GM23338 (cell line): ENCODE results near the gene MGRN1. TPM values are rescaled to one million over a fixed set of nuclear protein-coding genes. Genes with fewer than 3 reads are reported as not detected.
A peak's percentile ranks its signal among the peaks of the same experiment; 100 is the strongest.

ENCODE experiments used
- ATAC-seq: fragments of 200-7000 bp; cut with Tn5 transposase; 3 replicates; pipeline ENCODE4 v1.9.1; 2020
- DNase-seq: peaks from one replicate; pipeline ENCODE4 v3.0.0-alpha.2; 2015; ENCODE audit warnings: low spot score
- H2AFZ ChIP-seq: fragments of 200-600 bp; sonication (generic); 2 replicates; pipeline ENCODE4 v1.8.0; 2016; ENCODE audit warnings: antibody characterized with exemption, mild to moderate bottlenecking, moderate library complexity
- H3F3A ChIP-seq: fragments of 200-600 bp; sonication (generic); replicated peaks from 2 replicates; pipeline ENCODE4 v1.8.0; 2017; ENCODE audit warnings: antibody characterized with exemption, mixed run types, low read depth
- H3K27ac ChIP-seq: fragments of 200-600 bp; sonication (generic); 2 replicates; pipeline ENCODE4 v1.6.1; 2016; ENCODE audit warnings: low read depth
- H3K27me3 ChIP-seq: fragments of 200-600 bp; sonication (generic); 2 replicates; pipeline ENCODE4 v1.8.0; 2016; ENCODE audit warnings: mild to moderate bottlenecking, mixed run types, moderate library complexity; ENCODE audit not compliant: insufficient read depth
- H3K36me3 ChIP-seq: fragments of 200-600 bp; sonication (generic); 2 replicates; pipeline ENCODE4 v1.8.0; 2016; ENCODE audit warnings: mild to moderate bottlenecking; ENCODE audit not compliant: insufficient read depth
- H3K4me1 ChIP-seq: fragments of 200-600 bp; sonication (generic); 2 replicates; pipeline ENCODE4 v1.8.0; 2016; ENCODE audit warnings: mild to moderate bottlenecking, moderate library complexity; ENCODE audit not compliant: insufficient read depth
- H3K4me2 ChIP-seq: fragments of 200-600 bp; sonication (generic); 2 replicates; pipeline ENCODE4 v1.7.1; 2017; ENCODE audit warnings: mixed run types
- H3K4me3 ChIP-seq: fragments of 200-600 bp; sonication (generic); 2 replicates; pipeline ENCODE4 v1.6.1; 2016; ENCODE audit warnings: mixed run types
- H3K79me2 ChIP-seq: fragments of 200-600 bp; sonication (generic); replicated peaks from 2 replicates; pipeline ENCODE4 v1.8.0; 2017; ENCODE audit warnings: mild to moderate bottlenecking; ENCODE audit not compliant: insufficient read depth
- H3K9me2 ChIP-seq: fragments of 200-600 bp; sonication (generic); 2 replicates; pipeline ENCODE4 v1.8.0; 2017; ENCODE audit not compliant: insufficient read depth
- H4K20me1 ChIP-seq: fragments of 200-600 bp; sonication (generic); replicated peaks from 2 replicates; pipeline ENCODE4 v1.8.0; 2017; ENCODE audit warnings: mild to moderate bottlenecking; ENCODE audit not compliant: insufficient read depth
- H3K27ac Mint-ChIP-seq: 2 replicates; pipeline ENCODE4 v1.8.0; 2020; ENCODE audit warnings: inconsistent platforms, mild to moderate bottlenecking, moderate library complexity, mixed read lengths
- H3K27me3 Mint-ChIP-seq: 3 replicates; pipeline ENCODE4 v1.8.0; 2022; ENCODE audit warnings: low read depth, mild to moderate bottlenecking, moderate library complexity, mixed read lengths, inconsistent platforms; ENCODE audit not compliant: insufficient read depth, poor library complexity
- H3K36me3 Mint-ChIP-seq: 3 replicates; pipeline ENCODE4 v1.8.0; 2021; ENCODE audit warnings: low read depth, mild to moderate bottlenecking, inconsistent platforms, moderate library complexity, mixed read lengths
- H3K4me1 Mint-ChIP-seq: 3 replicates; pipeline ENCODE4 v1.8.0; 2020; ENCODE audit warnings: mild to moderate bottlenecking, inconsistent platforms, mixed read lengths
- H3K4me3 Mint-ChIP-seq: 3 replicates; pipeline ENCODE4 v1.8.0; 2021; ENCODE audit warnings: moderate library complexity, mild to moderate bottlenecking, inconsistent platforms, mixed read lengths
- H3K9me3 Mint-ChIP-seq: 3 replicates; pipeline ENCODE4 v1.8.0; 2020; ENCODE audit warnings: moderate library complexity, mild to moderate bottlenecking, inconsistent platforms, mixed read lengths
- NANOG ChIP-seq: IDR thresholded peaks from 2 replicates; pipeline ENCODE4 v1.6.1; 2016; ENCODE audit warnings: antibody characterized with exemption, borderline replicate concordance
- ZNF331 ChIP-seq: fragments of 250-450 bp; sonication (Bioruptor Pico); IDR thresholded peaks from 2 replicates; pipeline ENCODE4 v1.5.0; 2020; ENCODE audit warnings: low read depth, mild to moderate bottlenecking, moderate library complexity
- polyA plus RNA-seq: library from polyadenylated mRNA; unstranded; fragments of >200 nt; fragmentation: Nextera tagmentation; extraction: Ambion mirVana; gene quantifications from 2 replicates; pipeline ENCODE4 v1.2.1, GENCODE V29; 2016
- total RNA-seq: library from RNA; depleted of rRNA; stranded (reverse); fragments of >200 nt; shearing (Covaris generic); gene quantifications from 2 replicates; pipeline ENCODE4 v1.2.3, GENCODE V29; 2014
- TF ChIP-seq, protein P1 (sequence below): fragments of 250-450 bp; sonication (Bioruptor Pico); IDR thresholded peaks from 2 replicates; pipeline ENCODE4 v1.5.0; 2020; ENCODE audit warnings: mild to moderate bottlenecking, moderate library complexity

Gene MGRN1
- total and polyA plus RNA-seq, 2 experiments from 2014 or later = 13.1 to 71.8 TPM

DNA sequence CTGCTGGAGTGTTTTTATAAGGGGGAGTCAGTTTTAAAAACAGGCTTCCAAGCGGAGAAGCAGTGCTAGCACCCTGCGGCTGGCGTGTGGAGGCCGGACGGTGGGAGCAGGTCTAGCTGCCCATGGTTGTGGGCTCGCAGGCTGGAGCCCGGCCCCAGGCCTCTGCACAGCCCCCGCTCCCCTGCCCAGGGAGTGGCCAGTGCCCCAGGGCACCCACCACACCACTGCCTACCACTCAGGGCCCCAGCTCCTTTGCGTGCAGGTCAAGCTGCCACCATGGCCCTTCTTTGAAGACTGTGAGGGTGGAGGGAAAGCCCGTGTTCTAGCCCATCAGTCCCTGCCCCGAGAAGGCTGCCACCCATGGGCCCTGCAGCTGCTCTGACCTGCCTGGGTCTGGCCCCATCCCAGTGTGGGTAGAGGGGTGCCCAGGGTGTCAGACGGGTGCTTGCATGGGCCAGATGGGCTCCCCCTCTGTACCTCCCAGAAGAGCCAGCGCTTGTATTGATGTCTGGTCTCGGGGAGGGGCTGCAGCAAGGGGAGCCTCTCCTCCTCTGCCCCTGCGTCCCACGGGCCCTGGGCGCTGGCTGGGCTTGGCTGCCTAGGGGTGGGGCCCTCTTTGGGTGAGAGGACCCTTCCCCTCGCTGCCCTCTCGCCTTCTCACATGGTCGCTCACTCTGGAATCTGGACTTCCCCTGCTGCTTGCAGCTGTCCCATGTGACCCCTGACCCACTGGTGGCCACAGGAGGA, 67.2 kb downstream of the MGRN1 start (continued):
- TF ChIP-seq, protein P1, sequence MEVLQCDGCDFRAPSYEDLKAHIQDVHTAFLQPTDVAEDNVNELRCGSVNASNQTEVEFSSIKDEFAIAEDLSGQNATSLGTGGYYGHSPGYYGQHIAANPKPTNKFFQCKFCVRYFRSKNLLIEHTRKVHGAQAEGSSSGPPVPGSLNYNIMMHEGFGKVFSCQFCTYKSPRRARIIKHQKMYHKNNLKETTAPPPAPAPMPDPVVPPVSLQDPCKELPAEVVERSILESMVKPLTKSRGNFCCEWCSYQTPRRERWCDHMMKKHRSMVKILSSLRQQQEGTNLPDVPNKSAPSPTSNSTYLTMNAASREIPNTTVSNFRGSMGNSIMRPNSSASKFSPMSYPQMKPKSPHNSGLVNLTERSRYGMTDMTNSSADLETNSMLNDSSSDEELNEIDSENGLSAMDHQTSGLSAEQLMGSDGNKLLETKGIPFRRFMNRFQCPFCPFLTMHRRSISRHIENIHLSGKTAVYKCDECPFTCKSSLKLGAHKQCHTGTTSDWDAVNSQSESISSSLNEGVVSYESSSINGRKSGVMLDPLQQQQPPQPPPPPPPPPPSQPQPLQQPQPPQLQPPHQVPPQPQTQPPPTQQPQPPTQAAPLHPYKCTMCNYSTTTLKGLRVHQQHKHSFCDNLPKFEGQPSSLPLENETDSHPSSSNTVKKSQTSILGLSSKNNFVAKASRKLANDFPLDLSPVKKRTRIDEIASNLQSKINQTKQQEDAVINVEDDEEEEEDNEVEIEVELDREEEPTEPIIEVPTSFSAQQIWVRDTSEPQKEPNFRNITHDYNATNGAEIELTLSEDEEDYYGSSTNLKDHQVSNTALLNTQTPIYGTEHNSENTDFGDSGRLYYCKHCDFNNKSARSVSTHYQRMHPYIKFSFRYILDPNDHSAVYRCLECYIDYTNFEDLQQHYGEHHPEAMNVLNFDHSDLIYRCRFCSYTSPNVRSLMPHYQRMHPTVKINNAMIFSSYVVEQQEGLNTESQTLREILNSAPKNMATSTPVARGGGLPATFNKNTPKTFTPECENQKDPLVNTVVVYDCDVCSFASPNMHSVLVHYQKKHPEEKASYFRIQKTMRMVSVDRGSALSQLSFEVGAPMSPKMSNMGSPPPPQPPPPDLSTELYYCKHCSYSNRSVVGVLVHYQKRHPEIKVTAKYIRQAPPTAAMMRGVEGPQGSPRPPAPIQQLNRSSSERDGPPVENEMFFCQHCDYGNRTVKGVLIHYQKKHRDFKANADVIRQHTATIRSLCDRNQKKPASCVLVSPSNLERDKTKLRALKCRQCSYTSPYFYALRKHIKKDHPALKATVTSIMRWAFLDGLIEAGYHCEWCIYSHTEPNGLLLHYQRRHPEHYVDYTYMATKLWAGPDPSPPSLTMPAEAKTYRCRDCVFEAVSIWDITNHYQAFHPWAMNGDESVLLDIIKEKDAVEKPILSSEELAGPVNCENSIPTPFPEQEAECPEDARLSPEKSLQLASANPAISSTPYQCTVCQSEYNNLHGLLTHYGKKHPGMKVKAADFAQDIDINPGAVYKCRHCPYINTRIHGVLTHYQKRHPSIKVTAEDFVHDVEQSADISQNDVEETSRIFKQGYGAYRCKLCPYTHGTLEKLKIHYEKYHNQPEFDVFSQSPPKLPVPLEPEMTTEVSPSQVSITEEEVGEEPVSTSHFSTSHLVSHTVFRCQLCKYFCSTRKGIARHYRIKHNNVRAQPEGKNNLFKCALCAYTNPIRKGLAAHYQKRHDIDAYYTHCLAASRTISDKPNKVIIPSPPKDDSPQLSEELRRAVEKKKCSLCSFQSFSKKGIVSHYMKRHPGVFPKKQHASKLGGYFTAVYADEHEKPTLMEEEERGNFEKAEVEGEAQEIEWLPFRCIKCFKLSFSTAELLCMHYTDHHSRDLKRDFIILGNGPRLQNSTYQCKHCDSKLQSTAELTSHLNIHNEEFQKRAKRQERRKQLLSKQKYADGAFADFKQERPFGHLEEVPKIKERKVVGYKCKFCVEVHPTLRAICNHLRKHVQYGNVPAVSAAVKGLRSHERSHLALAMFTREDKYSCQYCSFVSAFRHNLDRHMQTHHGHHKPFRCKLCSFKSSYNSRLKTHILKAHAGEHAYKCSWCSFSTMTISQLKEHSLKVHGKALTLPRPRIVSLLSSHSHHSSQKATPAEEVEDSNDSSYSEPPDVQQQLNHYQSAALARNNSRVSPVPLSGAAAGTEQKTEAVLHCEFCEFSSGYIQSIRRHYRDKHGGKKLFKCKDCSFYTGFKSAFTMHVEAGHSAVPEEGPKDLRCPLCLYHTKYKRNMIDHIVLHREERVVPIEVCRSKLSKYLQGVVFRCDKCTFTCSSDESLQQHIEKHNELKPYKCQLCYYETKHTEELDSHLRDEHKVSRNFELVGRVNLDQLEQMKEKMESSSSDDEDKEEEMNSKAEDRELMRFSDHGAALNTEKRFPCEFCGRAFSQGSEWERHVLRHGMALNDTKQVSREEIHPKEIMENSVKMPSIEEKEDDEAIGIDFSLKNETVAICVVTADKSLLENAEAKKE (CRISPR knock-in tag) = no peak
- TF ChIP-seq ZNF331 (CRISPR knock-in tag) = no peak

DNA sequence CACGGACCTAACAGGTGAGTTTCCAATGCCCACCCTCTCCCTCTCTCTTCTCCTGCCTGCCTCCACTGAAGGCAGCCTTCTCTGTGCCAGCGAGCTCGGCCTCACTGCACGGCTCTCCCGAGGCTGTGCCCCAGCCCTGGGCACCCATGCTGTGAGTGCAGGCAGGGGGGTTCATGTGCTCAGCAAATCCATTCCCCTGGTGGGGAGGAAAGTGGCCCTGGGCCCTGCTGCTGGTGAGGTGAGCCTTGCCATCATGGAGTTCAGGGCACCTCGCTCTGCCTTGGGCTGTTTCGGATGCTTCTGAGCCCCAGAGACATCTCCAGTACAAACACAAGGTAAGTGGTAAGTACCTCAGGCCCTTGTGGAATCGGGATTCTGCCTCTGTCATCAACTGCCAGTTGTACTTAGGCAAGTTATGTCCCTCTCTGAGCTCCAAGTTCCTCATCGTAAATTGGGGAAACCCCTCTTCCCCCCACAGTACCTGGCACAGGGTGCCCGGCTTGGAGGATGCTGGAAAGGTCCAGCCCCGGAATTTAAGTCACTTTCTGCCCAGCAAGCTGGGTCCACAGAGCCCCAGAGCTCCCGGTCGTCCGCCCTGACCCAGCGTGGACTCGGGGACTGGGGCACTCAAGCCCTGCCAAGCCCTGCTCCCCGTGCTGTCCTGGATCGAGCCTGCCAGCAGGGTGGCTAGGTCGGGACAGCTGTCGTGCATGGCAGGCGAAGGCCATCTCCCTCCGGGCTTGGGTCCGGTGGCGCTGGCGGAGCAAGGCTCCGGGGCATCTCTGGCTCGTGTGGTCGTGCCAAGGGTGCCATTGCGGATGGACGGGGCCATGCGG, 68.1 kb downstream of the MGRN1 start:
- H4K20me1 ChIP-seq = no peaks in the 10 kb centered on the region; the same call in 1 of the 2 replicates
- H3K27me3 ChIP-seq = no peaks in the 10 kb centered on the region
- no peak overlapping the region for H3K27ac Mint-ChIP-seq
- no peaks in the 10 kb centered on the region for H3K9me2 ChIP-seq
- DNase-seq (peak; percentile 46), ATAC-seq (peak; percentile 3)
- no peaks in the 10 kb centered on the region; the same call in 1 of the 2 replicates for H3K4me1 ChIP-seq
- H3K4me3 Mint-ChIP-seq = peak overlapping the region; percentile 84
- no peaks in the 10 kb centered on the region; the same call in 2 of the 3 replicates for H3K9me3 Mint-ChIP-seq
- H3K27ac ChIP-seq = 0 out of 2 replicates have a peak overlapping the region, but pooled peaks have one; percentile 50
- no peaks in the 10 kb centered on the region; the same call in none of the 2 replicates for H3F3A ChIP-seq
- peak overlapping the region; percentile 90 for H3K4me2 ChIP-seq
- peaks cover 14% of the 10 kb centered on the region; the same call in 2 of the 3 replicates for H3K36me3 Mint-ChIP-seq
- H3K36me3 ChIP-seq = no peaks in the 10 kb centered on the region
- H3K27me3 Mint-ChIP-seq = peaks cover 9% of the 10 kb centered on the region
- peak overlapping the region; percentile 87 for H3K4me3 ChIP-seq
- H2AFZ ChIP-seq = no peak overlapping the region
- H3K79me2 ChIP-seq = no peaks in the 10 kb centered on the region
- H3K4me1 Mint-ChIP-seq = peaks cover 6% of the 10 kb centered on the region; the same call in 1 of the 3 replicates
- TF ChIP-seq, protein P1 (CRISPR knock-in tag) = no peak
- TF ChIP-seq ZNF331 (CRISPR knock-in tag) = no peak
- TF ChIP-seq NANOG = no peak
